Transverse colon (tissue), 4 donors: ENCODE data around the gene B3GALT5. TPM values are rescaled to one million over a fixed set of nuclear protein-coding genes. Genes with fewer than 3 reads are reported as not detected.

Experiments
- DNase-seq: peaks from one replicate; pipeline ENCODE4 v3.0.0-alpha.2; 2019
- H3K27ac ChIP-seq, 4 donors: fragments of 200-600 bp; sonication (generic); 2 replicates each; pipeline ENCODE4 v1.5.1; 2016 to 2018; ENCODE audit warnings: inconsistent platforms in 4 of 4
- H3K27me3 ChIP-seq: fragments of 200-600 bp; sonication (generic); 2 replicates; pipeline ENCODE4 v1.5.1; 2017; ENCODE audit warnings: inconsistent platforms
- H3K36me3 ChIP-seq, 4 donors: fragments of 200-600 bp; sonication (generic); 2 replicates each; pipeline ENCODE4 v1.5.1; 2017 to 2019; ENCODE audit warnings: inconsistent platforms in 4 of 4
- H3K4me1 ChIP-seq, 4 donors: fragments of 200-600 bp; sonication (generic); 2 replicates each; pipeline ENCODE4 v1.5.1; 2017 to 2020; ENCODE audit warnings: inconsistent platforms in 4 of 4
- H3K4me3 ChIP-seq, 4 donors: fragments of 200-600 bp; sonication (generic); 1 replicate in 1 of 4; 2 replicates in 3 of 4; pipeline versions ENCODE4 v1.5.1 to v1.6.1; 2017 to 2019; ENCODE audit warnings: inconsistent platforms in 4 of 4
- H3K9me3 ChIP-seq, 2 donors: fragments of 200-600 bp; sonication (generic); 2 replicates each; pipeline ENCODE4 v1.5.1; 2017 to 2019; ENCODE audit warnings: inconsistent platforms in 2 of 2
- CTCF ChIP-seq, 5 experiments: fragments of 200-600 bp in 3 of 5; fragments of 450-650 bp in 2 of 5; sonication (generic) in 3 of 5; IDR thresholded peaks; 1 replicate in 2 of 5; 2 replicates in 3 of 5; pipeline ENCODE4 v1.5.1; 2016 to 2017; ENCODE audit warnings: antibody characterized with exemption in 5 of 5, inconsistent platforms in 3 of 5, mild to moderate bottlenecking in 2 of 5, moderate library complexity in 1 of 5
- EP300 ChIP-seq: sonication (generic); formaldehyde crosslinking; IDR thresholded peaks from one replicate; pipeline ENCODE4 v1.6.1; 2017; ENCODE audit warnings: antibody characterized with exemption, low read depth
- POLR2A ChIP-seq: fragments of 450-650 bp; IDR thresholded peaks from one replicate; pipeline ENCODE4 v1.6.1; 2016; ENCODE audit warnings: antibody characterized with exemption, mild to moderate bottlenecking, moderate library complexity
- POLR2AphosphoS5 ChIP-seq, 3 donors: sonication (generic); formaldehyde crosslinking; IDR thresholded peaks; one replicate each; pipeline ENCODE4 v1.6.1; 2016; ENCODE audit warnings: antibody characterized with exemption in 3 of 3
- WGBS, 2 donors: methylation state at CpG; one replicate each; pipeline ENCODE4 v1.1.5; 2018; ENCODE audit warnings: low coverage in 1 of 2; 5-methylcytosine and 5-hydroxymethylcytosine counted together
- in situ Hi-C, 4 donors: fragments of 200-750 bp; cut with MboI; loops; one replicate each; pipeline versions ENCODE4 v1.15.0 to v1.15.1; 2017; ENCODE audit warnings: low sequenced_read_pairs in 3 of 4, low pct_ligation_motif_present in 1 of 4, low pct_unique_long_range_greater_than_20kb in 1 of 4
- intact Hi-C: fragments of 100-400 bp; cut with DNase I; formaldehyde crosslinking; loops from one replicate; pipeline ENCODE4 v1.15.1; 2023; ENCODE audit warnings: low total_unique reads
- total RNA-seq, 4 donors: library from RNA; depleted of rRNA; stranded (reverse); fragments of >200 nt; gene quantifications; one replicate each; pipeline ENCODE4 v1.1.0, GENCODE V29; 2016

B3GALT5 gene
- total RNA-seq, 4 donors from 2014 or later = 31.4 to 81.9 (median 44.0) TPM

- intact Hi-C loops = no loop called here
- peak; percentile 71 for TF ChIP-seq EP300
- no peak for TF ChIP-seq POLR2A
- peak; percentile 87 to 96 (median 88) for TF ChIP-seq POLR2AphosphoS5 (IDR thresholded peaks at IDR 0.05)
- TF ChIP-seq CTCF (IDR thresholded peaks at IDR 0.05) = no peak
- 46 to 67% methylated on average over 10 to 14 of the region's 14 CpGs for WGBS, 2 donors
Observed at GRCh38 chr21:39675993-39676661, 63.4 kb downstream of the B3GALT5 start.

GRCh38 chr21:39680216-39680615 is 67.5 kb downstream of the B3GALT5 start:
- WGBS, 2 donors = 93 to 97% methylated on average over 4 of the region's 4 CpGs
- in situ Hi-C loops = no loop called here
- no peak overlapping the region for H3K4me3 ChIP-seq

More at GRCh38 chr21:39675993-39676661, 63.4 kb downstream of the B3GALT5 start:
- peak; percentile 31 for DNase-seq
- H3K4me3 ChIP-seq = no peak overlapping the region
- H3K27me3 ChIP-seq = no peaks in the 10 kb centered on the region
- H3K4me1 ChIP-seq = peaks cover 0 to 21% (median 9%) of the 10 kb centered on the region in 4 donors
- peak overlapping the region; percentile 65 to 81 (median 73) for H3K27ac ChIP-seq
- H3K36me3 ChIP-seq = no peaks in the 10 kb centered on the region
- in situ Hi-C loops = no loop called here
- H3K9me3 ChIP-seq = no peaks in the 10 kb centered on the region

GRCh38 chr21:39681257-39681656 is 68.5 kb downstream of the B3GALT5 start:
- in situ Hi-C loops = no loop called here
- no peak overlapping the region for H3K27ac ChIP-seq
- no peaks in the 10 kb centered on the region for H3K27me3 ChIP-seq
- no peak for TF ChIP-seq POLR2A
- no peak for TF ChIP-seq EP300
- no peak for TF ChIP-seq POLR2AphosphoS5 (IDR thresholded peaks at IDR 0.05)
- TF ChIP-seq CTCF (IDR thresholded peaks at IDR 0.05) = no peak
- H3K4me1 ChIP-seq = peaks cover 0 to 8% (median 5%) of the 10 kb centered on the region in 4 donors
- H3K9me3 ChIP-seq = no peaks in the 10 kb centered on the region
- 73 to 89% methylated on average over 4 of the region's 4 CpGs for WGBS, 2 donors
- intact Hi-C loops = no loop called here
- DNase-seq = no peak
- no peak overlapping the region for H3K4me3 ChIP-seq
- H3K36me3 ChIP-seq = no peaks in the 10 kb centered on the region

More at GRCh38 chr21:39680216-39680615, 67.5 kb downstream of the B3GALT5 start:
- DNase-seq = no peak
- Histone ChIP-seq H3K9me3 (no peaks in the 10 kb centered on the region), H3K27me3 (no peaks in the 10 kb centered on the region), H3K36me3 (no peaks in the 10 kb centered on the region), H3K27ac (no peak overlapping the region), H3K4me1 (peaks cover 0 to 14% (median 3%) of the 10 kb centered on the region in 4 donors)
- TF ChIP-seq EP300 (no peak), CTCF (IDR thresholded peaks at IDR 0.05) (no peak), POLR2A (no peak), POLR2AphosphoS5 (IDR thresholded peaks at IDR 0.05) (no peak)
- intact Hi-C loops = no loop called here

DNA sequence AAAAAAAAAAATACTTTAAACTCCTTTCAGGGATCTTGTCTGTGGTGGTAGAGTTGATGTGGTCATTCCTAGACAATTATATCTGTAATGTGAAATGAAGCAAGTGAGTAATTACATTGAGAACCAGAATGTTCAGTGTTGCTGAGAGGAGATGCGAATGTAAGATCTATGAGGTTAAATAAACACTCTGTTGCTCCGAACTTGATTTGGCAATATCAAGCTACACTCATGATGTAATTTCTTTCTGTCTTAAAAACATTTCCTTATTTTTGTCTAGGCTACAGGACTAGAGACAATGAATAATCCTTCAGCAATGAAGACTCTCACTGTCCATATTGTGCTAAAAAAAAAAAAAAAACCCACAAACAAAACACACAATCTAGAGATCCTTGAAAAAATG is 69.1 kb downstream of the B3GALT5 start:
- Histone ChIP-seq H3K4me3 (no peak overlapping the region), H3K27ac (no peak overlapping the region), H3K36me3 (no peaks in the 10 kb centered on the region), H3K9me3 (no peaks in the 10 kb centered on the region), H3K4me1 (peaks cover 0 to 8% (median 4%) of the 10 kb centered on the region in 4 donors), H3K27me3 (no peaks in the 10 kb centered on the region)
- TF ChIP-seq POLR2AphosphoS5 (IDR thresholded peaks at IDR 0.05) (no peak), EP300 (no peak), POLR2A (no peak), CTCF (IDR thresholded peaks at IDR 0.05) (no peak)
- no peak for DNase-seq
- intact Hi-C loops (no loop called here), in situ Hi-C loops (no loop called here)
- WGBS, 2 donors = 53 to 87% methylated on average over 2 of the region's 2 CpGs
